Umbilical cord (tissue), 2 donors: ENCODE data around the gene IL34. TPM values are rescaled to one million over a fixed set of nuclear protein-coding genes. Genes with fewer than 3 reads are reported as not detected.
A peak's percentile ranks its signal among the peaks of the same experiment; 100 is the strongest.
"Not testable (repeated sequence)": the region's sequence is repeated elsewhere in the genome, so short reads cannot be mapped to it uniquely, and the experiment has no call there.

Experiments
- DNase-seq: peaks from one replicate; pipeline ENCODE4 v3.0.0-alpha.2; 2015; ENCODE audit warnings: low spot score
- total RNA-seq: library from RNA; depleted of rRNA; stranded (reverse); fragments of >200 nt; gene quantifications from one replicate; pipeline ENCODE4 v1.2.3, GENCODE V29; 2014; ENCODE audit warnings: low replicate concordance; ENCODE audit not compliant: insufficient read depth

The IL34 gene
- total RNA-seq, 1 donor from 2014 or later, result 22.6 TPM

- DNase-seq, result no peak
Observed at GRCh38 chr16:70630960-70631745, 15.2 kb upstream of the IL34 start.

GRCh38 chr16:70632273-70632672, 14.1 kb upstream of the IL34 start:
- DNase-seq, result no peak

- not testable (repeated sequence) for DNase-seq
Observed at GRCh38 chr16:70633617-70634016, 12.7 kb upstream of the IL34 start.

- no peak for DNase-seq
Observed at GRCh38 chr16:70634861-70635260, 11.5 kb upstream of the IL34 start.

GRCh38 chr16:70635336-70636016, 10.9 kb upstream of the IL34 start:
- DNase-seq, result no peak

GRCh38 chr16:70638814-70639792, 7.3 kb upstream of the IL34 start:
- DNase-seq, result peak; percentile 92

- DNase-seq, result no peak
Observed at GRCh38 chr16:70642633-70643032, 3.7 kb upstream of the IL34 start.

GRCh38 chr16:70643264-70643663, 3.1 kb upstream of the IL34 start:
- not testable (repeated sequence) for DNase-seq

- no peak for DNase-seq
Observed at GRCh38 chr16:70644763-70645597, 1.4 kb upstream of the IL34 start.

GRCh38 chr16:70647441-70648359, 1.3 kb downstream of the IL34 start:
- no peak for DNase-seq

GRCh38 chr16:70648606-70649005, 2.2 kb downstream of the IL34 start:
- no peak for DNase-seq

GRCh38 chr16:70649300-70649699, 2.9 kb downstream of the IL34 start:
- DNase-seq, result no peak

- no peak for DNase-seq
Observed at GRCh38 chr16:70650216-70650615, 3.9 kb downstream of the IL34 start.

- DNase-seq, result no peak
Observed at GRCh38 chr16:70651524-70651923, 5.2 kb downstream of the IL34 start.

GRCh38 chr16:70652322-70652721, 6.0 kb downstream of the IL34 start:
- DNase-seq, result no peak

GRCh38 chr16:70653406-70653805, 7.0 kb downstream of the IL34 start:
- DNase-seq, result no peak

GRCh38 chr16:70653809-70654771, 7.7 kb downstream of the IL34 start:
- DNase-seq, result peak; percentile 97

- DNase-seq, result no peak
Observed at GRCh38 chr16:70656065-70656711, 9.8 kb downstream of the IL34 start.
